HUES48 (cell line): ENCODE measurements around the gene KRTCAP3.

ENCODE experiments used
- H3K27ac ChIP-seq: one replicate; pipeline ENCODE4 v1.7.0; 2013; ENCODE audit warnings: low read depth, low read length, inconsistent platforms
- H3K27me3 ChIP-seq: 2 replicates; pipeline ENCODE4 v1.6.1; 2013; ENCODE audit warnings: mild to moderate bottlenecking, low read length; ENCODE audit not compliant: control insufficient read depth, insufficient read depth
- H3K36me3 ChIP-seq: 2 replicates; pipeline ENCODE4 v1.6.1; 2013; ENCODE audit warnings: low read length; ENCODE audit not compliant: control insufficient read depth, insufficient read depth
- H3K4me1 ChIP-seq: 2 replicates; pipeline ENCODE4 v1.6.1; 2013; ENCODE audit warnings: mild to moderate bottlenecking, low read length; ENCODE audit not compliant: control insufficient read depth, insufficient read depth
- H3K4me3 ChIP-seq: 2 replicates; pipeline ENCODE4 v1.5.1; 2013; ENCODE audit warnings: mild to moderate bottlenecking, low read depth, low read length
- H3K9ac ChIP-seq: 2 replicates; pipeline ENCODE4 v1.6.1; 2013; ENCODE audit warnings: mild to moderate bottlenecking, low read depth, low read length, moderate library complexity
- H3K9me3 ChIP-seq: 2 replicates; pipeline ENCODE4 v1.6.1; 2013; ENCODE audit warnings: low read length; ENCODE audit not compliant: control insufficient read depth, insufficient read depth

KRTCAP3 gene

DNA sequence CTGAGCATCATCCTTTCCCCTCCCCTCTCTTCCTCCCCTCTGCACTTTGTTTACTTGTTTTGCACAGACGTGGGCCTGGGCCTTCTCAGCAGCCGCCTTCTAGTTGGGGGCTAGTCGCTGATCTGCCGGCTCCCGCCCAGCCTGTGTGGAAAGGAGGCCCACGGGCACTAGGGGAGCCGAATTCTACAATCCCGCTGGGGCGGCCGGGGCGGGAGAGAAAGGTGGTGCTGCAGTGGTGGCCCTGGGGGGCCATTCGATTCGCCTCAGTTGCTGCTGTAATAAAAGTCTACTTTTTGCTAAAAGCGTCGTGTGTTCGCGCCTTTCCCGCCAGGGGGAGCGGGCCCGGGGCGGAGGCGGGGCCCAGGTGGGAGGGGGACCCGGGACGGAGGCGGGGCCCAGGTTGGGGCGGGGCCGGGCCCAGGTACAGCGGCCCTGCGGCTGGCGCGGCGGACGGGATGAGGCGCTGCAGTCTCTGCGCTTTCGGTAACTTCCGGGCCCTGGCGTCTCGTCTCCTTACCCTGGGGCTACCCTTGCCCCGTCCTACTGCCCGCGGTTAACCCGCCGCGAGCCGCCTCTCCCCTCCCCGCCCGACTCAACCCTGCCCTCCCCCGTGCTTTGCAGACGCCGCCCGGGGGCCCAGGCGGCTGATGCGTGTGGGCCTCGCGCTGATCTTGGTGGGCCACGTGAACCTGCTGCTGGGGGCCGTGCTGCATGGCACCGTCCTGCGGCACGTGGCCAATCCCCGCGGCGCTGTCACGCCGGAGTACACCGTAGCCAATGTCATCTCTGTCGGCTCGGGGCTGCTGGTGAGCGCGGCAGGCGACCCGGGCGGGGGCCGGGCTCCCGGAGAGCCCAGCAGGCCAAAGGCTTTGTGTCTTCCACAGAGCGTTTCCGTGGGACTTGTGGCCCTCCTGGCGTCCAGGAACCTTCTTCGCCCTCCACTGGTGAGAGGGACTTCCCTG, at the start of gene KRTCAP3:
KRTCAP3 (plus strand) TSS at position 424 of the 962 bp plus-strand sequence; CDS start at position 456, 32 bp downstream.
- Histone ChIP-seq H3K27ac (peak within 1 kb of the TSS; percentile 60), H3K9me3 (no peaks in the 10 kb centered on the region), H3K36me3 (peaks cover 58% of the 10 kb centered on the region), H3K9ac (peak within 1 kb of the TSS; percentile 72), H3K4me1 (peaks cover 6% of the 10 kb centered on the region; the same call in 1 of the 2 replicates), H3K27me3 (no peaks in the 10 kb centered on the region), H3K4me3 (peak within 1 kb of the TSS; percentile 68)

DNA sequence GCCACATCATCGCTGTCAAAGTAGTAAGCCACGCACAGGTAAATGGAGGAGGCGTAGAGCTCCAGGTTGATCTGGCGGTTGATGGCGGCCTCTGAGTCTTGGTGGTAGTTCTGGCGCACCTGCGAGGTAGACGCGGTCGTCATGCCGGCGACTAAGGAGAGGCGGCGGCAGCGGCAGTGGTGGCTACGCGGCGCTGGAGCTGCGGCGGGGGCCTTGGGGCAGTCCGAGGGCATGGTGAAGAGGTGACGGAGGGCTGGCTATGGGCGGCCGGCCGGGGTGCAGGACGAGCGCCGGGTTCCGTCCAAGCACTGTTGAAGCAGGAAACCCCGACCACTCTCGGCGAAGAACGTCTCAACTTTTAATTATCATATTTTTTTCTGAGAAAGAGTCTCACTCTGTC, 49.0 kb upstream of the KRTCAP3 start:
- Histone ChIP-seq H3K9ac (no peak overlapping the region), H3K4me3 (no peak overlapping the region), H3K4me1 (no peaks in the 10 kb centered on the region), H3K27me3 (no peaks in the 10 kb centered on the region), H3K27ac (no peak overlapping the region), H3K9me3 (no peaks in the 10 kb centered on the region), H3K36me3 (peaks cover 8% of the 10 kb centered on the region)

DNA sequence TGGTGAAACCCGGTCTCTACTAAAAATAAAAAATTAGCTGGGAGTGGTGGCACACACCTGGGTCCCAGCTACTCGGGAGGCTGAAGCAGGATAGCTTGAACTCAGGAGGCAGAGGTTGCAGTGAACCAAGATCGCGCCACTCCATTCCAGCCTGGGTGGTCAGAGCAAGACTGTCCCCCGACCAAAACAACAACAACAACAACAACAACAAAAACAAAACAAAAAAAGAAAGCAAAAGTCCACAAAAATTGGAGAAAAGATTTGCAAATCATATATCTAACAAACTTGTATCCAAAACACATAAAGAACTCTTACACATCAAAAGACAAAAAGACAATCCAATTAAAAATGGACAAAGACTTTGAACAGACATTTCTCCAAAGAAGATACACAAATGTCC, 43.2 kb upstream of the KRTCAP3 start:
- Histone ChIP-seq H3K36me3 (peaks cover 14% of the 10 kb centered on the region), H3K27ac (no peak overlapping the region), H3K4me1 (no peaks in the 10 kb centered on the region), H3K27me3 (no peaks in the 10 kb centered on the region), H3K4me3 (no peak overlapping the region), H3K9ac (no peak overlapping the region), H3K9me3 (no peaks in the 10 kb centered on the region)

DNA sequence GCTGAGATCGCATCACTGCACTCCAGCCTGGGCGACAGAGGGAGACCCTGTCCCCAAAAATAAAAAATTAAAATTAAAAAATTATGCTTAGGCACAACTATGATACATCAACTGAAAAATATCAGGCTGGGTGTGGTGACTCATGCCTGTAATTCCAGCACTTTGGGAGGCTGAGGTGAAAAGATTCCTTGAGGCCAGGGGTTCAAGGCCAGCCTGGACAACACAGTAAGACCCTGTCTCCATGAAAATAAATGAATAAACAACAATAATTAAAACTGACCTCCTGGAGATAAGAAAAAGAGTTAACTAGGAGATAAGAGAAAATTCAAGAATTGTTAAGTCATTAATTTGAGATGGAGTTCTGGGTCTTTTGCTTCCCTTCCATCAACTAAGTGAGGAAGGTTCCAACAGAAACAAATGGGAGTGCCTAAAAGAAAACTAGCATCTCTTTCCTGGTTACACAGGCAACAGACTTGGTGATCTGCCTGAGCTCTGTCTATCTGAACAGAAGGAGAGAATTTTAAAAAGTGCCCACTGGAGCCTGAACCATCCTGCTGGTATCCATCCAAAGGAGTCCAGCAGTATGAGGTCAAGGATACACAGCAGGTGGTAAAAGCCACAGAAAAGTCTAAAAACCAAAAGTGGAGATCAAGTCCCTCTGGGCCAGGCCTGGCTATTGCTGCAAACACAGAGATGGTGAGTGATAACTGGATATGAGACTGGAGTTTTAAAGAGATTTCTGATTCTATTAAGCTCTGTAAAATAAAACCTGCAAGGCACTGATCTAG, 41.6 kb upstream of the KRTCAP3 start:
- no peaks in the 10 kb centered on the region for H3K4me1 ChIP-seq
- no peak overlapping the region for H3K27ac ChIP-seq
- H3K9ac ChIP-seq = no peak overlapping the region
- no peaks in the 10 kb centered on the region for H3K27me3 ChIP-seq
- no peak overlapping the region for H3K4me3 ChIP-seq
- H3K9me3 ChIP-seq = no peaks in the 10 kb centered on the region
- H3K36me3 ChIP-seq = peaks cover 14% of the 10 kb centered on the region

DNA sequence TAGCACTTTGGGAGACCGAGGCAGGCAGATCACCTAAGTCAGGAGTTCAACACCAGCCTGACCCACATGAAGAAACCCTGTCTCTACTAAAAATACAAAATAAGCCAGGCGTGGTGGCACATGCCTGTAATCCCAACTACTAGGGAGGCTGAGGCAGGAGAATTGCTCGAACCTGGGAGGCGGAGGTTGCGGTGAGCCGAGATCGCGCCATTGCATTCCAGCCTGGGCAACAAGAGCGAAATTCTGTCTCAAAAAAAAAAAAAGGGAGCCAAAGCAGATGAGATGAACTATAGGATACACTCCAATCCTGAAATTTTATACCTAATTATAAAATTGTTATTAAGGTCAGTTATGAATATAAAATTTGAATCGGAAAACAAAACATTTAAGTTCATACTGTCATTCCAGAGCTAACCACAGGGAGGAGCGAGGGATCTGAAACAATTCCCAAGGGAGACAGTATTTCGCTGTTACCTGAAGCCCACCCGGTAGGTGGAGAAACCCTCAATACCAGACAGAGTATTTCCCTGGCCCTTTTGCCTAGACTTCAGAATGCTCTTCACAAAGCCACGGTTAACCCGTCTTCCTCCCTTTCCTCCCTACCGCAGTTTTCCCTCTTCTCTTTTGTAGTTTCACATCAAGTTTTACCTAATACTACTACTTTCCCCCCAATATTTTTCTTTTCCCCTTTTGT, 34.2 kb upstream of the KRTCAP3 start:
- H3K9ac ChIP-seq = peak overlapping the region; percentile 92
- no peaks in the 10 kb centered on the region for H3K9me3 ChIP-seq
- peak overlapping the region; percentile 96 for H3K4me3 ChIP-seq
- peak overlapping the region; percentile 91 for H3K27ac ChIP-seq
- peaks cover 6% of the 10 kb centered on the region; the same call in 1 of the 2 replicates for H3K4me1 ChIP-seq
- H3K27me3 ChIP-seq = no peaks in the 10 kb centered on the region
- peaks cover 14% of the 10 kb centered on the region for H3K36me3 ChIP-seq

- Histone ChIP-seq H3K4me1 (peaks cover 6% of the 10 kb centered on the region; the same call in 1 of the 2 replicates), H3K36me3 (peaks cover 14% of the 10 kb centered on the region), H3K9ac (peak overlapping the region; percentile 92), H3K27ac (peak overlapping the region; percentile 91), H3K9me3 (no peaks in the 10 kb centered on the region), H3K4me3 (peak overlapping the region; percentile 96), H3K27me3 (no peaks in the 10 kb centered on the region)
Observed at GRCh38 chr2:27408601-27409320, 33.4 kb upstream of the KRTCAP3 start.

- Histone ChIP-seq H3K4me1 (peaks cover 6% of the 10 kb centered on the region; the same call in 1 of the 2 replicates), H3K27ac (peak within 1 kb of the TSS; percentile 91), H3K9ac (peak within 1 kb of the TSS; percentile 92), H3K27me3 (no peaks in the 10 kb centered on the region), H3K9me3 (no peaks in the 10 kb centered on the region), H3K36me3 (peaks cover 14% of the 10 kb centered on the region), H3K4me3 (peak within 1 kb of the TSS; percentile 96)
Observed at GRCh38 chr2:27409321-27410073, 32.7 kb upstream of the KRTCAP3 start, which contains the start of gene PPM1G. TSS of gene PPM1G (minus strand) at chr2:27409591. CDS start at chr2:27409422, 169 bp downstream.

DNA sequence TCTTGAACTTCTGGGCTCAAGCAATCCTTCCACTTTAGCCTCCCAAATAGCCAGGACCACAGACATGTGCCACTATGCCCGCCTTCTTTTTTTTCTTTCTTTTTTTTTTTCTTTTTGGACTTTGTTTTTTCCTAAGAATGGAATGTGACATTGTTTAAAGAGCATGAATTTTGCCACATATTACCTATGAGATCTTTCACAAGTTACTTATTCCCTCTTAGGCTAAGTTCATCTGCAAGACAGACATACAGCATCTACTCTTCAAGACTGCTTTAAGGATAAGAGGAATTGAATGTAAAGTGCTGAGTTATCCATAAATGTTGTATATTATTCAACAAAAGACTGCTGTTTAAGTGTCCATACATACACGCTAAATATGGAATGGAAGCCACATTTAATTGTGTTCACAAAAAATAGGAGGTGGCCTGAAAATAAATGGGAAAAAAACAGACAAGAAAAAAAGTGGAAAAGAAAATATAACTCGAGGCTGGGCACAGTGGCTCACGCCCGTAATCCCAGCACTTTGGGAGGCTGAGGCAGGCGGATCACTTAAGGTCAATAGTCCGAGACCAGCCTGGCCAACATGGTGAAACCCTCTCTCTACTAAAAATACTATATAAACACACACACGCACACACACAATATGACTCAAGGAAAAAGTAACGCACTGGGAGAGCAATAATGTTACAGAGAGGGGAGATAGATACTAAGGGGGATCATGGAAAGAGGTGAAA, 29.6 kb upstream of the KRTCAP3 start:
- Histone ChIP-seq H3K4me1 (peaks cover 6% of the 10 kb centered on the region; the same call in 1 of the 2 replicates), H3K27ac (no peak overlapping the region), H3K9me3 (no peaks in the 10 kb centered on the region)

GRCh38 chr2:27416151-27416550, 26.0 kb upstream of the KRTCAP3 start:
- Histone ChIP-seq H3K9me3 (no peaks in the 10 kb centered on the region), H3K36me3 (no peaks in the 10 kb centered on the region), H3K27ac (no peak overlapping the region), H3K27me3 (no peaks in the 10 kb centered on the region), H3K4me1 (no peaks in the 10 kb centered on the region), H3K4me3 (no peak overlapping the region), H3K9ac (no peak overlapping the region)

More for the DNA sequence above, 29.6 kb upstream of the KRTCAP3 start:
- Histone ChIP-seq H3K4me3 (no peak overlapping the region), H3K36me3 (peaks cover under 1% of the 10 kb centered on the region), H3K27me3 (no peaks in the 10 kb centered on the region), H3K9ac (no peak overlapping the region)
